SU-DHL-6 (cell line): ENCODE measurements around the gene LIM2.
A peak's percentile ranks its signal among the peaks of the same experiment; 100 is the strongest.
"Not testable (repeated sequence)": the region's sequence is repeated elsewhere in the genome, so short reads cannot be mapped to it uniquely, and the experiment has no call there.

Experiments
- H2AFZ ChIP-seq: fragments of 200-600 bp; sonication (generic); 2 replicates; pipeline ENCODE4 v1.6.1; 2014; ENCODE audit warnings: low read depth, mild to moderate bottlenecking, moderate library complexity, mixed read lengths, antibody characterized with exemption, low read length; ENCODE audit not compliant: severe bottlenecking
- H3F3A ChIP-seq: fragments of 200-600 bp; shearing (Covaris generic); 2 replicates; pipeline ENCODE4 v1.6.0; 2016; ENCODE audit warnings: antibody characterized with exemption, mild to moderate bottlenecking; ENCODE audit not compliant: insufficient read depth
- H3K27ac ChIP-seq: fragments of 200-600 bp; sonication (generic); 2 replicates; pipeline ENCODE4 v1.5.1; 2016; ENCODE audit warnings: low read depth, mild to moderate bottlenecking, low read length, moderate library complexity, mixed read lengths
- H3K27me3 ChIP-seq: fragments of 200-600 bp; sonication (generic), shearing (Covaris generic); 2 replicates; pipeline ENCODE4 v1.6.0; 2014; ENCODE audit warnings: mild to moderate bottlenecking, low read length
- H3K36me3 ChIP-seq: fragments of 200-600 bp; sonication (generic); 2 replicates; pipeline ENCODE4 v1.6.1; 2014; ENCODE audit warnings: mild to moderate bottlenecking, low read length, mixed read lengths
- H3K4me2 ChIP-seq: fragments of 300-600, 200-600 bp; shearing (Covaris generic), sonication (generic); 2 replicates; pipeline ENCODE4 v1.6.0; 2014; ENCODE audit warnings: low read length, low read depth, mild to moderate bottlenecking; ENCODE audit not compliant: poor library complexity, severe bottlenecking
- H3K4me3 ChIP-seq: fragments of 200-600 bp; sonication (generic); 2 replicates; pipeline ENCODE4 v1.5.1; 2014; ENCODE audit warnings: antibody characterized with exemption, low read length, mild to moderate bottlenecking, mixed read lengths; ENCODE audit not compliant: insufficient read depth, poor library complexity, severe bottlenecking
- H3K79me2 ChIP-seq: fragments of 200-600 bp; sonication (generic); 2 replicates; pipeline ENCODE4 v1.6.1; 2014; ENCODE audit warnings: mild to moderate bottlenecking, low read length, moderate library complexity; ENCODE audit not compliant: insufficient read depth
- H3K9ac ChIP-seq: fragments of 200-600 bp; sonication (generic); 2 replicates; pipeline ENCODE4 v1.7.0; 2014; ENCODE audit warnings: mild to moderate bottlenecking, low read length
- H3K9me2 ChIP-seq: fragments of 200-600 bp; sonication (generic); replicated peaks from 2 replicates; pipeline ENCODE4 v1.6.1; 2014; ENCODE audit warnings: low read length; ENCODE audit not compliant: insufficient read depth
- H3K9me3 ChIP-seq: fragments of 200-600 bp; sonication (generic); 2 replicates; pipeline ENCODE4 v1.6.1; 2014; ENCODE audit warnings: low read length, mixed read lengths; ENCODE audit not compliant: insufficient read depth
- H4K20me1 ChIP-seq: fragments of 200-600 bp; sonication (generic); 2 replicates; pipeline ENCODE4 v1.6.1; 2014; ENCODE audit warnings: low read depth, mild to moderate bottlenecking, antibody characterized with exemption, low read length, moderate library complexity, mixed read lengths
- EZH2phosphoT487 ChIP-seq: fragments of 200-600 bp; sonication (generic), shearing (Covaris generic); conservative IDR thresholded peaks from 2 replicates; pipeline ENCODE4 v1.6.1; 2018; ENCODE audit warnings: mild to moderate bottlenecking, antibody characterized with exemption, low read length, moderate library complexity, mixed read lengths
- TF ChIP-seq, protein P1 (sequence below): fragments of 200-600 bp; sonication (generic); IDR thresholded peaks from one replicate; pipeline ENCODE4 v1.5.1; 2017; ENCODE audit warnings: antibody characterized with exemption, mild to moderate bottlenecking, low read length, moderate library complexity; ENCODE audit not compliant: insufficient read depth, poor library complexity, severe bottlenecking

Gene LIM2

DNA sequence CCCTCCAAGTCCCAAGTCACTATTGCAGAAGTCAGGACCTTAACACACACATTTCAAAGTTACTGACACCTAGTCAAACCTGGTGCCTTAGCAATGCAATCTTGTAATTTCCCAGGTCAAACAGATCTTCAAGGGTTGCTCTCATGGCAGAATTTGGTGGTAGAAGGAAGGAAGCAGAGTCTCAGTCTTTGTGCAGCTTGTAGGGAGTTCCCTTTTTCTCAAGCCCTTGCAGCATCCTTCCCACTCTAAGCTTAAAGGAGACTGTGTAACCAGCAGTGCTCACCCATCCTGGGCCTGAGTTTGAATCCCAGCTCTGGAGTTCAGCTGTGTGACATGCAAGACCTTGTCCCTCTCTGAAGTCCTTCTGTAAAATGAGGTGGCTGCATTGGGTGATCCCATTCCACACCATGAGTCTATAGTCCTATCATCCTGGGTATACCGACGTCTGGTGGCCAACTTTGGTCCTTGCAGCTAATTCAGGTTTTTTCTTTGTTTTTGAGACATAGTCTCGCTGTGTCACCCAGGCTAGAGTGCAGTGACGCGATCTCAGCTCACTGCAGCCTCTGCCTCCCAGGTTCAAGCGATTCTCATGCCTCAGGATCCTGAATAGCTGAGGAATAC lies 19.8 kb upstream of the LIM2 start:
- no peak overlapping the region for H3K4me2 ChIP-seq

DNA sequence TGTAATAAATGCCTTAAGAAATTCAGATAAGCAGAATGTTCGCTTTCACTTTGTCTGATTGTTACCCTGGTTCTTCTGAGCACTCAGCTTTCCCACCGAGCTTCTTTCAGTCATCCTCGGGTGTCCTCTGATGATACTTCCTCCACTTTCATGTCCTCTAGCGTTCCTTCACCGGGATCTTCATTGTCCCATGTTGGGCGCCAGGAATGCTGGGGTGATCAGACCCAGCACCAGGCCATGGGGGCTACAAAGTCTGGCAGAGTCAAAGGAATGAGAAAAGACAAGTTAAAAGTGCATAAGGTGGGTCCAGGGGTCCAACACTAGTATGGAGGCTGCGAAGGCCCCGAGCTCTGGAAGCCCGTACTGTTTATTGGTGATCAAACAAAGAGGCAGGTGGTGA lies 14.3 kb upstream of the LIM2 start:
- no peaks in the 10 kb centered on the region for H3K27me3 ChIP-seq
- no peak for TF ChIP-seq EZH2phosphoT487
- TF ChIP-seq, protein P1, sequence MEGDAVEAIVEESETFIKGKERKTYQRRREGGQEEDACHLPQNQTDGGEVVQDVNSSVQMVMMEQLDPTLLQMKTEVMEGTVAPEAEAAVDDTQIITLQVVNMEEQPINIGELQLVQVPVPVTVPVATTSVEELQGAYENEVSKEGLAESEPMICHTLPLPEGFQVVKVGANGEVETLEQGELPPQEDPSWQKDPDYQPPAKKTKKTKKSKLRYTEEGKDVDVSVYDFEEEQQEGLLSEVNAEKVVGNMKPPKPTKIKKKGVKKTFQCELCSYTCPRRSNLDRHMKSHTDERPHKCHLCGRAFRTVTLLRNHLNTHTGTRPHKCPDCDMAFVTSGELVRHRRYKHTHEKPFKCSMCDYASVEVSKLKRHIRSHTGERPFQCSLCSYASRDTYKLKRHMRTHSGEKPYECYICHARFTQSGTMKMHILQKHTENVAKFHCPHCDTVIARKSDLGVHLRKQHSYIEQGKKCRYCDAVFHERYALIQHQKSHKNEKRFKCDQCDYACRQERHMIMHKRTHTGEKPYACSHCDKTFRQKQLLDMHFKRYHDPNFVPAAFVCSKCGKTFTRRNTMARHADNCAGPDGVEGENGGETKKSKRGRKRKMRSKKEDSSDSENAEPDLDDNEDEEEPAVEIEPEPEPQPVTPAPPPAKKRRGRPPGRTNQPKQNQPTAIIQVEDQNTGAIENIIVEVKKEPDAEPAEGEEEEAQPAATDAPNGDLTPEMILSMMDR: no peak
- no peaks in the 10 kb centered on the region for H3K9me3 ChIP-seq
- no peaks in the 10 kb centered on the region for H3K9me2 ChIP-seq
- H3K79me2 ChIP-seq: no peaks in the 10 kb centered on the region
- H3F3A ChIP-seq: no peaks in the 10 kb centered on the region
- H2AFZ ChIP-seq: no peak overlapping the region
- H3K9ac ChIP-seq: no peak overlapping the region
- no peaks in the 10 kb centered on the region for H4K20me1 ChIP-seq
- H3K4me3 ChIP-seq: no peak overlapping the region
- no peaks in the 10 kb centered on the region for H3K36me3 ChIP-seq
- no peak overlapping the region for H3K27ac ChIP-seq
- H3K4me2 ChIP-seq: no peak overlapping the region

More for the DNA sequence above, 19.8 kb upstream of the LIM2 start:
- no peaks in the 10 kb centered on the region for H3F3A ChIP-seq
- H2AFZ ChIP-seq: no peak overlapping the region
- H3K79me2 ChIP-seq: no peaks in the 10 kb centered on the region
- H4K20me1 ChIP-seq: no peaks in the 10 kb centered on the region
- no peaks in the 10 kb centered on the region for H3K9me3 ChIP-seq
- H3K27ac ChIP-seq: no peak overlapping the region
- H3K4me3 ChIP-seq: no peak overlapping the region
- no peak overlapping the region for H3K9ac ChIP-seq
- no peak for TF ChIP-seq EZH2phosphoT487
- TF ChIP-seq, protein P1: peak; percentile 34
- no peaks in the 10 kb centered on the region for H3K36me3 ChIP-seq
- H3K27me3 ChIP-seq: no peaks in the 10 kb centered on the region
- no peaks in the 10 kb centered on the region for H3K9me2 ChIP-seq

DNA sequence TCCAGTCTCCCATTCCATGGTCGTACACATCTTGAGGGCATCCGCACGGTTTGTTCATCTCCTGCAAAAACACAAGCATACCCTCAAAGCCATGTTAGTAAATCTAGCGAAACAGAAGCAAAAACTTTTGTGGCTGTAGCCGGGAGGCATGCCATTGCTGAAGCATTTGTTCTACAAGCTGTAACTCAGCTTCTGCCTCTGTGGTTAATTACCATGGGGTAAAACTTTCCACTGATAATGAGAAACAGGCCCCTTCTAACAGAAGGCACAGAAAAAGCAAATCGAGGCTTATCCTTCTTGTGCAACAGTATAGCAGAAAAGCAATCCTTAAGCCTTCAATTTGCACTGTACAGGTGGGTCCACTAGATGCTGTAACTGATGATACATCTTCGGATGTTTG lies 12.2 kb upstream of the LIM2 start:
- not testable (repeated sequence) for H3K79me2 ChIP-seq, H3K9ac ChIP-seq, H3K9me2 ChIP-seq, H3K27ac ChIP-seq, H3K36me3 ChIP-seq, H4K20me1 ChIP-seq, H3K27me3 ChIP-seq, H3K4me2 ChIP-seq, H3K4me3 ChIP-seq, H2AFZ ChIP-seq, H3K9me3 ChIP-seq
- peaks cover 16% of the 10 kb centered on the region; the same call in 1 of the 2 replicates for H3F3A ChIP-seq

DNA sequence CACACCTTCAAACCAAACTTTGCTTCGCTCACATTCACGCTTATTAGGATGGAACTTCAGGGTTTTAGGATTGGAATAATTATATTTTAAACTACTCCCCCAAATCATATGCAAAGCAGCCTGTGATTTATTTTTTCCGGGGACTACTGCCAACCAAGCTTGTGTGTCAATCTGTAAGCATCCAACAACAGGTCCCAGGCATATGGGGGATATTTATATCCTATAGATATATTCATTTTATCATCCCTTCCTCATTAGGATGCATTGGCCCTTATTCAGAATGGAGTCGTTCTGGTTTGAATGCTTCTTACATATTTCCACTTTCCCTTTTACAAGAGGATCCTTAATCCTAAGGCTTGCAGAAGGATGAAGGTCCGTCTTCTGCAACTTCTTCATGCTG lies 11.5 kb upstream of the LIM2 start:
- Histone ChIP-seq H3F3A (peaks cover 16% of the 10 kb centered on the region; the same call in 1 of the 2 replicates), H3K9me2 (no peaks in the 10 kb centered on the region)

More for the DNA sequence above, 11.5 kb upstream of the LIM2 start:
- no peaks in the 10 kb centered on the region for H3K36me3 ChIP-seq
- H3K9ac ChIP-seq: no peak overlapping the region
- H3K4me3 ChIP-seq: no peak overlapping the region
- no peak overlapping the region for H3K4me2 ChIP-seq
- no peaks in the 10 kb centered on the region for H4K20me1 ChIP-seq
- no peaks in the 10 kb centered on the region for H3K27me3 ChIP-seq
- no peak for TF ChIP-seq EZH2phosphoT487
- TF ChIP-seq, protein P1: no peak
- no peaks in the 10 kb centered on the region for H3K79me2 ChIP-seq
- no peak overlapping the region for H3K27ac ChIP-seq
- no peaks in the 10 kb centered on the region for H3K9me3 ChIP-seq
- no peak overlapping the region for H2AFZ ChIP-seq
